Ectodermal cell (in vitro differentiated cells): ENCODE results near the gene RBM25.

Source experiments
- H3K27ac ChIP-seq: 2 replicates; pipeline ENCODE4 v1.7.0; 2013; ENCODE audit warnings: mild to moderate bottlenecking, low read depth, low read length; ENCODE audit not compliant: insufficient read depth, poor library complexity, severe bottlenecking
- H3K27me3 ChIP-seq: 2 replicates; pipeline ENCODE4 v1.7.0; 2013; ENCODE audit warnings: mild to moderate bottlenecking, low read length; ENCODE audit not compliant: insufficient read depth, control insufficient read depth, poor library complexity, severe bottlenecking
- H3K36me3 ChIP-seq: one replicate; pipeline ENCODE4 v1.7.0; 2013; ENCODE audit warnings: low read length; ENCODE audit not compliant: control insufficient read depth, insufficient read depth
- H3K4me1 ChIP-seq: one replicate; pipeline ENCODE4 v1.7.0; 2013; ENCODE audit warnings: low read length; ENCODE audit not compliant: control insufficient read depth, insufficient read depth
- H3K4me3 ChIP-seq: 2 replicates; pipeline ENCODE4 v1.7.0; 2013; ENCODE audit warnings: low read depth, low read length, control low read depth; ENCODE audit not compliant: insufficient read depth
- H3K9me3 ChIP-seq: 2 replicates; pipeline ENCODE4 v1.7.0; 2013; ENCODE audit warnings: mild to moderate bottlenecking, low read length, moderate library complexity; ENCODE audit not compliant: control insufficient read depth
- WGBS, 2 experiments: methylation state at CpG; one replicate each; pipeline ENCODE4 v1.1.7; 2013; ENCODE audit warnings: missing lambda C conversion rate in 2 of 2; 5-methylcytosine and 5-hydroxymethylcytosine counted together

RBM25 gene

GRCh38 chr14:73136387-73137225 lies 78.3 kb downstream of the RBM25 start, which contains the start of gene PSEN1:
Gene PSEN1, plus strand, starts transcription at chr14:73136507. Its CDS starts 11,513 bp downstream, at chr14:73148020.
- WGBS, 2 experiments: 1% methylated on average over 71 of the region's 71 CpGs

DNA sequence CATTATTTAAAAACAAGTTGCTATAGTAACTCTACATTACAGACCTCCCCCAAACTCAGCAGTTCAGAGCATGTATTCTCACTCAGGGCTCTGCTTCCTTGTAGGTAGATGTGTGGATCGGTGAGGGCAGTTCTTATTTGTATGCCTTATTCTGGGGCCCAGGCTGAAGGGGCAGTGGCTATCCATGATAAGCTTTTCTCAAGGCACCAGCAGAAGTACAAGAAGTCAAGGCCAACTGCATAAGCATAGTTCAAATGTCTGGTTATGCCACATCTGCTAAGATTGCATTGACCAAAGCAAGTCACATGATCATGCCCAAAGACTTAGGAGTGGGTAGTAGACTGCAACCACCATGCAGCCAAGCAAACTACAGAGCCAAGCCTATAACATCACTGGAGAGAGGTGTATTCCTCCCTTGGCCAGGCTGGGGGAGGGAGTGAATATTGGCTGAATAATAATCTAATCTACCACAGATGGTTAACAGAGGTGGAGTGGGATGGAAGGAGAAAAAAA lies 82.5 kb downstream of the RBM25 start:
- no peaks in the 10 kb centered on the region for H3K9me3 ChIP-seq
- H3K4me3 ChIP-seq: no peak overlapping the region
- H3K27ac ChIP-seq: no peak overlapping the region
- peaks cover 21% of the 10 kb centered on the region for H3K4me1 ChIP-seq
- WGBS, 2 experiments: 95 to 97% methylated on average over 1 of the region's 1 CpG
- no peaks in the 10 kb centered on the region for H3K27me3 ChIP-seq
- no peaks in the 10 kb centered on the region for H3K36me3 ChIP-seq

More at GRCh38 chr14:73136387-73137225, 78.3 kb downstream of the RBM25 start, which contains the start of gene PSEN1:
- Histone ChIP-seq H3K9me3 (no peaks in the 10 kb centered on the region), H3K4me3 (peak within 1 kb of the TSS; percentile 80), H3K27ac (peak within 1 kb of the TSS; percentile 92), H3K27me3 (no peaks in the 10 kb centered on the region), H3K36me3 (no peaks in the 10 kb centered on the region), H3K4me1 (peaks cover 6% of the 10 kb centered on the region)

DNA sequence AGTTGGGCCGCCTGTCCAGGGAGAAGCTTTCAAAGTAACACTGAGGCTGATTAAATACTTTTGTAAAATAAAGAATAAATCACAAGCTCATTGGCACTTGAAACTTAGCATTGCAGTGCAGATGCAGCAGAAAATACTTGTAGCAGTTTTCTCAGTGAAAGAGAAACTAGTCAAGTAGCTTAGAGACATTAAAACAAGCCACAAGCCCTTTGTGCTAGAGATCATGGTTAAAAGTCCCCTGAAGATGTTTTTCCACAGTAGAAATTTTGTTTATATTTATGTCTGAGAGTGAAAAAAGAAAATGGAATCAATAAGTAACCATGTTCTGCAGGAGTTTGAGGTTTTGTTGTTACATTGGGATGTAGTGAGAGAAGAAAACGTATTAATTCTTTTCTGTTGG lies 83.9 kb downstream of the RBM25 start:
- peak overlapping the region; percentile 47 for H3K27ac ChIP-seq
- peaks cover 20% of the 10 kb centered on the region for H3K4me1 ChIP-seq
- no peaks in the 10 kb centered on the region for H3K36me3 ChIP-seq
- H3K27me3 ChIP-seq: no peaks in the 10 kb centered on the region
- whole genome bisulfite sequencing, 2 experiments: 86 to 90% methylated on average over 1 to 2 of the region's 2 CpGs
- no peaks in the 10 kb centered on the region for H3K9me3 ChIP-seq
- H3K4me3 ChIP-seq: no peak overlapping the region

GRCh38 chr14:73143003-73143402 lies 84.7 kb downstream of the RBM25 start:
- Histone ChIP-seq H3K4me1 (peaks cover 15% of the 10 kb centered on the region), H3K27ac (peak overlapping the region; percentile 69), H3K9me3 (no peaks in the 10 kb centered on the region), H3K36me3 (peaks cover 3% of the 10 kb centered on the region), H3K27me3 (no peaks in the 10 kb centered on the region), H3K4me3 (no peak overlapping the region)
- WGBS, 2 experiments: 50 to 51% methylated on average over 5 of the region's 5 CpGs

DNA sequence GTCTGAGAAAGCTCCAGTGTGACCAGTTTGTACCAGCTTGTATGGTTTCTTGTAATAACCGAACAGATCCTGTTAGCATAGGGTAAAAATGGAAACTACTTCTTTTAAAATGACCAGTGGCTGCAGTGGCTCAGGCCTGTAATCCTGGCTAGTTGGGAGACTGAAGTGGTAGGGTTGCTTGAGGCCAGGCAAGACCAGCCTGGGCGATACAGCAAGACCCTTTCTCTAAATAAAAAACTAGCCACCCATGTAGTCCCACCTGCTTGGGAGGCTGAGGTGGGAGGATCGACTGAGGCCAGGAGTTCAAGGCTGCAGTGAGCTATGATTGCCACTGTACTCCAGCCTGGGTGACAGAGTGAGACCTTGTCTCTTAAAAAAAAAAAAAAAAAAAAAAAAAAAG lies 85.3 kb downstream of the RBM25 start:
- H3K27ac ChIP-seq: no peak overlapping the region
- H3K4me3 ChIP-seq: no peak overlapping the region
- H3K9me3 ChIP-seq: no peaks in the 10 kb centered on the region
- H3K4me1 ChIP-seq: peaks cover 15% of the 10 kb centered on the region
- H3K36me3 ChIP-seq: peaks cover 9% of the 10 kb centered on the region
- H3K27me3 ChIP-seq: no peaks in the 10 kb centered on the region
- 96 to 98% methylated on average over 3 of the region's 3 CpGs for WGBS, 2 experiments

- H3K27ac ChIP-seq: no peak overlapping the region
- peaks cover 15% of the 10 kb centered on the region for H3K4me1 ChIP-seq
- no peak overlapping the region for H3K4me3 ChIP-seq
- WGBS, 2 experiments: 80 to 97% methylated on average over 3 of the region's 3 CpGs
- peaks cover 18% of the 10 kb centered on the region for H3K36me3 ChIP-seq
- no peaks in the 10 kb centered on the region for H3K9me3 ChIP-seq
- no peaks in the 10 kb centered on the region for H3K27me3 ChIP-seq
Observed at GRCh38 chr14:73145371-73145770, 87.0 kb downstream of the RBM25 start.

DNA sequence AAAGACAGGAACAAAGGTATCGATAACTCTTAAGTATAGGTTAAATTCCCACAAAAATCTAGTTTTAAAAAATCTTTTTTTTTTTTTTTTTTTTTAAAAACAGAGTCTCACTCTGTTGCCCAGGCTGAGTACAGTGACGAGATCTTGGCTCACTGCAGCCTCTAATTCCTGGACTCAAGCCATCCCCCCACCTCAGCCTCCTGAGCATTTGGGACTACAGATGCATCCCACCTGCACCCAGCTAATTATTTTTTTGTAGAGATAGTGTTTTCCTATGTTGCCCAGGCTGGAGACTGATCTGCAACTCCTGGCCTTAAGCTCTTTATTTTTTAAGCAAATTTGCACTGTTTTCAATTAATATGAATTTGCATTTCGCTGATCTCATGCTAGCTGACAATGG lies 87.8 kb downstream of the RBM25 start:
- no peaks in the 10 kb centered on the region for H3K27me3 ChIP-seq
- WGBS, 2 experiments: 92 to 98% methylated on average over 3 of the region's 3 CpGs
- H3K9me3 ChIP-seq: no peaks in the 10 kb centered on the region
- no peak overlapping the region for H3K4me3 ChIP-seq
- peaks cover 15% of the 10 kb centered on the region for H3K4me1 ChIP-seq
- H3K36me3 ChIP-seq: peaks cover 19% of the 10 kb centered on the region
- H3K27ac ChIP-seq: no peak overlapping the region

DNA sequence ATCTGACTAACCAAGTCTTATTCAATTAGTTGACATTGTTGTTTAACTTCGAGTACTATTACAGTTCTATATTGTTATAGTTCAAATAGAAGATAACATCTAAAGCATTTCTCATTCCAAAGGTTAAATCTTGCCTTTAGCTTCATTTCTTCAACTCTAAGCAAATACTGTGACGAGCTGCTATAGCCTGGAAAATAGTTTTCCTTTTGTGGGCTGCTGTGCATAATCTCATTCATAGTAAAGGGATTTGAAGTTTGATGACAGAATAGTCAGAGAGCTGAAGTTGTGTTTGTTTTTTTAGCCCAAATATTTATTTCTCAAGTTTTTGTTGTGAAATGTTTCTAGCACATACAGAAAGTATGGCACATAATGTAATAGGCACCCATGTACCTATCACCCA lies 91.4 kb downstream of the RBM25 start:
- no peaks in the 10 kb centered on the region for H3K9me3 ChIP-seq
- peaks cover 22% of the 10 kb centered on the region for H3K36me3 ChIP-seq
- H3K4me3 ChIP-seq: no peak overlapping the region
- no peaks in the 10 kb centered on the region for H3K27me3 ChIP-seq
- H3K4me1 ChIP-seq: no peaks in the 10 kb centered on the region
- H3K27ac ChIP-seq: no peak overlapping the region
- WGBS, 2 experiments: 100% methylated on average over 1 to 2 of the region's 2 CpGs

DNA sequence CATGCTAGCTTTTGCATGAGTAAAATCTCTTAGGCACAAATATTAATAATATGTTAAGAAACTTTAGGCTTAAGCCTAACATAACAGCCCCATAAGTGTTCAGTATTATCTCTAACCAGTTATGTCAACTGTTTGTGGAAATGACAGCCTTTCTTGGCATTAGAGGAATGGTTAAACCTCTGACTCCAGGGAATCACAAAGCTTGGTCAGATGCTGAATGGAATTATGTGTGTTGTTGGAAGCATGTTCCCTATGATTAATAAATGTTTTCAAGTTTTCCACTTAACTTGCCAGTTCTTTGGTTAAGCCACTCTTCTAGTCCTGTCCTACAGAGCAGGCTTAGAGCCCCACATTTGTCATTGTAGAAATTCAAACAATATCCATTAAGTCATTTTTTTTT lies 94.9 kb downstream of the RBM25 start:
- Histone ChIP-seq H3K4me3 (no peak overlapping the region), H3K27ac (no peak overlapping the region), H3K27me3 (no peaks in the 10 kb centered on the region), H3K36me3 (peaks cover 17% of the 10 kb centered on the region), H3K9me3 (no peaks in the 10 kb centered on the region), H3K4me1 (no peaks in the 10 kb centered on the region)

GRCh38 chr14:73162251-73162650 lies 103.9 kb downstream of the RBM25 start:
- H3K27ac ChIP-seq: no peak overlapping the region
- no peaks in the 10 kb centered on the region for H3K4me1 ChIP-seq
- H3K9me3 ChIP-seq: no peaks in the 10 kb centered on the region
- no peaks in the 10 kb centered on the region for H3K27me3 ChIP-seq
- WGBS, 2 experiments: 95 to 97% methylated on average over 11 of the region's 11 CpGs
- peaks cover 8% of the 10 kb centered on the region for H3K36me3 ChIP-seq
- no peak overlapping the region for H3K4me3 ChIP-seq
